GM12864 (cell line): Measurements from ENCODE around the gene CBFA2T2.
"Not testable (repeated sequence)": the region's sequence is repeated elsewhere in the genome, so short reads cannot be mapped to it uniquely, and the experiment has no call there.

Experiments used
- DNase-seq: peaks from one replicate; pipeline ENCODE4 v3.0.0-alpha.2; 2011; ENCODE audit warnings: low read depth
- H3K4me3 ChIP-seq: 2 replicates; pipeline ENCODE4 v1.5.1; 2011; ENCODE audit warnings: mild to moderate bottlenecking, low read depth, low read length, control low read depth
- TF ChIP-seq, protein P1 (sequence below): IDR thresholded peaks from 2 replicates; pipeline ENCODE4 v1.5.1; 2011; ENCODE audit warnings: low read depth, mild to moderate bottlenecking, moderate library complexity, low read length, control low read depth, inconsistent platforms; ENCODE audit errors: missing control alignments

The CBFA2T2 gene

DNA sequence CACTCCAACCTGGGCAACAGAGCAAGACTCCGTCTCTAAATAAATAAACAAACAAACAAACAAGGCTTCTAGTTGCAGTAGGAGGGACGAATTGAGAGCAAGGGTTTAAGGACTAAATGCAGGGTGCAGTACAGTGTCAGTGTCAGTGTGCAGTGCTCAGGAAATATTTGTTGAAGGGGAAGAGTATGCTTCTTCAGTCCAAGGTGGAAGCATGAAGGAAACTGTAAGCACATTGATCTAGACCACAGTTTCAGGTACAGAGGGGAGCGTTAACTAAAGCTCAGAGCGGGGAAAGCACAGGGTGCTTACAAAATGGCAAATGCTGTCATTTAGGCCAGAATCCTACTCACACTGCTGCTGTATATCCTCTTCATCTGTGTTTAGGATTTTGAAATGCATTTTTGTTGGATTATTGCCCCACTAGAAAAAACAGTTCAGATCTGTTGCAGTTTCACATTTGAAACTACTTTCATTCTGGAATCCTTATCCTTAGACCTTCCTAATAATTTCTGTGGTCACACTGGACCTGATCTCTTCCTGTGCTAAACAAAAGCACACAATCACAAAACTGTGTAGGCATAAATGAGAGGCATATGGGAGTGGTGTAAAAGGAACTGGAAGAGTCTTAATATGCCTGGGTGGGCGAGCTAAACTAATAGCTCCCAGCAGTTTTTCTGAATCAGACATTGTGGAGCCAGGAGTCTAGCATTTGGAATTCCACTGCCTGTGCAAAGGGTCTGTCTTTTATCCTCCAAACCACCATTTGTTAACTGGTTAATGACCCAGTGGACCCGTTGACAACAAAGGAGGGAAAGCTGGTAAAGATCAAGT is 41.4 kb downstream of the CBFA2T2 start:
- no peak overlapping the region for H3K4me3 ChIP-seq
- TF ChIP-seq, protein P1, sequence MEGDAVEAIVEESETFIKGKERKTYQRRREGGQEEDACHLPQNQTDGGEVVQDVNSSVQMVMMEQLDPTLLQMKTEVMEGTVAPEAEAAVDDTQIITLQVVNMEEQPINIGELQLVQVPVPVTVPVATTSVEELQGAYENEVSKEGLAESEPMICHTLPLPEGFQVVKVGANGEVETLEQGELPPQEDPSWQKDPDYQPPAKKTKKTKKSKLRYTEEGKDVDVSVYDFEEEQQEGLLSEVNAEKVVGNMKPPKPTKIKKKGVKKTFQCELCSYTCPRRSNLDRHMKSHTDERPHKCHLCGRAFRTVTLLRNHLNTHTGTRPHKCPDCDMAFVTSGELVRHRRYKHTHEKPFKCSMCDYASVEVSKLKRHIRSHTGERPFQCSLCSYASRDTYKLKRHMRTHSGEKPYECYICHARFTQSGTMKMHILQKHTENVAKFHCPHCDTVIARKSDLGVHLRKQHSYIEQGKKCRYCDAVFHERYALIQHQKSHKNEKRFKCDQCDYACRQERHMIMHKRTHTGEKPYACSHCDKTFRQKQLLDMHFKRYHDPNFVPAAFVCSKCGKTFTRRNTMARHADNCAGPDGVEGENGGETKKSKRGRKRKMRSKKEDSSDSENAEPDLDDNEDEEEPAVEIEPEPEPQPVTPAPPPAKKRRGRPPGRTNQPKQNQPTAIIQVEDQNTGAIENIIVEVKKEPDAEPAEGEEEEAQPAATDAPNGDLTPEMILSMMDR, result no peak
- no peak for DNase-seq

DNA sequence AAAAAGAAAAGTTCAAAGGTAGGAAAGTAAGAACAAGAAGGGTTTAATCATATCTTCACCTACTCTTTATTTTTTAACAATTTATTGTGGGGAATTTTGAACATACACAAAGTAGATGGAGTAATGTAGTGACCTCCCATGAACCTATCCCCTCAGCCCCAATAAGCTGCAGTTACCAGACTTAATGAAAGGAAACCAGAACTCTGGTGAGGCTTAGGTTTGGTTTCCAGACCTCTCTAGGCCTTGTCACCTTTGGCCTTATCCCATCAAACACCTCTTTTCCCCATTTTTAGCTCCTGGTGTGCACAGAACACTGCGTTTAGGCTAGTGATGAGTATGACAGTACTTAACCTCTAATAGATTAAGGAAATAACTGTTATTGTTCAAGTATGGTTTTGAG is 42.0 kb downstream of the CBFA2T2 start:
- TF ChIP-seq, protein P1, result no peak
- no peak for DNase-seq
- H3K4me3 ChIP-seq, result no peak overlapping the region

DNA sequence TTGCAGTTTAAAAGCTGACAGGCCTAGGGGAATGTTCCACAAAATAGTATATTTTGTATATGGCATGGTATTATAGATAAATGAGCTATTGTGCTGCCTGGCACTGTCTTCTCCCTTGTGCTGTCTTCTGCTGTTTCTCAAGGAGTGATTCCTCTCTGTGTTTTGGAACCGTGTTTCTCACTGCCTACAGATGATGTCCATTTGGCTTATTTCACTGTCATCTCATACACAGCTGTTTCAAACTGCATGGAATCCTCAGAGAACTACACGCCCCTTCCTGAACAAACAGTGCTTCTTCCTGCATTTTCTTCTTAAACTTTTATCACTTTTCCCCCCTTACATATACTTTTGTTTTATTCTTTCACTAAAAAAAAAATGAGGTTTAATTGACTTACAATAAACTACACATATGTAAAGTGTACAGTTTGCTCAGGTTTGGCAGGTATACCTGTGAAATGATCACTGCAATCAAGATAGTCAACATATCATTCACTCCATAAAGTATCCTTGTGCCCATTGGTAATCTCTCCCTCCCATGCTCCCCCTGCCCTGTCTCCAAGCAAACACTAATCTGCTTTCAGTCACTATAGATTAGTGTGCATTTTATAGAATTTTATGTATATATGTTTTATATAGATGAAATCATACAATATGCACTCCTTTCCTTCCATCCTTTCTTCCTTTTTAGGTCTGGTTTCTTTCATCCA is 43.0 kb downstream of the CBFA2T2 start:
- DNase-seq, result no peak
- TF ChIP-seq, protein P1, result no peak
- H3K4me3 ChIP-seq, result no peak overlapping the region

DNA sequence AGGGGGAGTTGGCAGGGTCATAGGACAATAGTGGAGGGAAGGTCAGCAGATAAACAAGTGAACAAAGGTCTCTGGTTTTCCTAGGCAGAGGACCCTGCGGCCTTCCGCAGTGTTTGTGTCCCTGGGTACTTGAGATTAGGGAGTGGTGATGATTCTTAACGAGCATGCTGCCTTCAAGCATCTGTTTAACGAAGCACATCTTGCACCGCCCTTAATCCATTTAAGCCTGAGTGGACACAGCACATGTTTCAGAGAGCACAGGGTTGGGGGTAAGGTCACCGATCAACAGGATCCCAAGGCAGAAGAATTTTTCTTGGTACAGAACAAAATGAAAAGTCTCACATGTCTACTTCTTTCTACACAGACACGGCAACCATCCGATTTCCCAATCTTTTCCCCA is 45.8 kb downstream of the CBFA2T2 start:
- DNase-seq, H3K4me3 ChIP-seq: not testable (repeated sequence)

DNA sequence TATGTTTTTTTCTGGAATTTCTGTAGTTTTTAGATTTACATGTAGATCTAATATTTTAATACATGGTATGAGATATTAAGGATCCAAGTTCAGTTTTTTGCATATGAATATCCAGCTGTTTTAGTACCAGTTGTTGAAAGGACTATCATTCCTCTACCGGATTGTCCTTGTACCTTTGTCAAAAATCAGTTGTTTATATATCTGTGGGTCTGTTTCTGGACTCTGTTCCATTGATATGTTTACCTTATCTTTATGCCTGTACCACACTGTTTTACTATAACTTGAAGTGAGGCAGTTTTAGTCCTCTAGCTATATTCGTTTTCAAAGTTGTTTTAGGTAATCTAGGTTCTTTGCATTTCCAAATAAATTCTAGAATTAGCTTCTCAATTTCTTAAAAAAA is 47.7 kb downstream of the CBFA2T2 start:
- no peak overlapping the region for H3K4me3 ChIP-seq
- DNase-seq, result no peak
- TF ChIP-seq, protein P1, result no peak

DNA sequence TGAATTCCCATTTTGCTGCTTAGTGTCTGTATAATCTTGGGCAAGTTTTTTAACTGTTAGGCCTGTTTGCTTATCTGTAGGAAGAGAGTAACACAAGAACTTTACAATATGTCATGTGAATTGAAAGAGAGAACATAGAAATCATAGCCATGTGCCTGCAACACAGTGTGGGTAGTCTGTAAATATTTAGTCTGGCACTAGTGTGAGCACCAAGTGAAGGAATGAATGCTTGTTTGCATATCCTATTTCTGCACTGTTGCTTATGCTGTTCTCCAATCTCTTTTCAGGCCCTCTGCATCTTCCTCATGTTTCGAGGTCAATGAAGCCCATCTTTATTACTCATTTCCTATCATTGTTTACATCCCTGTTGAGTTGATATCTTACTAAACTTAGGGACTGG is 49.2 kb downstream of the CBFA2T2 start:
- DNase-seq, result no peak
- no peak overlapping the region for H3K4me3 ChIP-seq
- TF ChIP-seq, protein P1, result no peak

DNA sequence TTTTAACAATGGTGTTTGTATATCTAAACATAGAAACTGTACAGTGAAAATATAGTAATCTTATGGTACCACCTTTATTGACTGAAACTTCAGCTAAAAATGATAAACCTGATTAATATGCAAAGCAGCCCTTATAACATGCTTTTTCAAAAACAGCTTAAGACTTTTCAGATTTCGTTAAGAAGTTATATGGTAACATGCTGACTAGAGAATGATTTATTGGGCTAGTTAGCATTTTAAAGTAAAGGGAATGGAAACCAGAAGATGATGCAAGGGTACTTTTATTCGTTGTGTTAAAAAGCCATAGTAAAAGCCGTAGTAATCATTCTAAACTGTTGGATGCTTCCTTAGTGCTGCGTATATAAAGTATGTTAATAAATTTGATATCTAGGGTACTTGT is 50.5 kb downstream of the CBFA2T2 start:
- TF ChIP-seq, protein P1, result no peak
- no peak overlapping the region for H3K4me3 ChIP-seq
- no peak for DNase-seq
